ENCODE measurements around the gene CHCHD3. TPM values are rescaled to one million over a fixed set of nuclear protein-coding genes. Genes with fewer than 3 reads are reported as not detected.
A peak's percentile ranks its signal among the peaks of the same experiment; 100 is the strongest.

The CHCHD3 gene
- total and polyA plus RNA-seq, 9 of the 15 experiments (the other 6 are each of a cell fraction or from before 2014, with no cell fraction given): 66.2 to 279 (median 204) TPM

- TF ChIP-seq HNRNPL (IDR thresholded peaks at IDR 0.05; ENCODE audit: low read depth, low read length) (no peak), ZBTB9 (CRISPR knock-in tag; IDR thresholded peaks at IDR 0.05) (no peak), ZNF584 (CRISPR knock-in tag; IDR thresholded peaks at IDR 0.05; ENCODE audit: low read depth) (0 out of 2 replicates have a peak, but pooled peaks have one; percentile 20), DPF2 (IDR thresholded peaks at IDR 0.05) (peak; percentile 44; the same call in 1 of the 2 replicates), NR2C2 (CRISPR knock-in tag; IDR thresholded peaks at IDR 0.05) (no peak), NR2C2 (tag; IDR thresholded peaks at IDR 0.05) (peak; percentile 36; the same call in 1 of the 2 replicates), MAFF (IDR thresholded peaks at IDR 0.05; ENCODE audit: low read length) (no peak), FOXJ2 (tag; IDR thresholded peaks at IDR 0.05) (no peak), BRD4 (IDR thresholded peaks at IDR 0.05) (no peak), ARID3A (IDR thresholded peaks at IDR 0.05; ENCODE audit: borderline replicate concordance, low read depth, low read length) (0 out of 2 replicates have a peak, but pooled peaks have one; percentile 37), CCAR2 (IDR thresholded peaks at IDR 0.05; ENCODE audit: low read depth, low read length) (no peak), RBBP5 (IDR thresholded peaks at IDR 0.05; ENCODE audit: borderline replicate concordance, insufficient read depth, low read length, poor library complexity, severe bottlenecking) (no peak), STAG1 (CRISPR knock-in tag; IDR thresholded peaks at IDR 0.05; ENCODE audit: borderline replicate concordance) (no peak), CTCF (IDR thresholded peaks at IDR 0.05 in 2 of 3, conservative IDR thresholded peaks at IDR 0.05 in 1 of 3; ENCODE audit: insufficient read depth in 2 of 3, low read depth in 1 of 3, low read length in 3 of 3) (no peak), FOXJ3 (CRISPR knock-in tag; IDR thresholded peaks at IDR 0.05) (no peak), IRF1 (CRISPR knock-in tag; IDR thresholded peaks at IDR 0.05; ENCODE audit: borderline replicate concordance) (no peak), KAT7 (CRISPR knock-in tag; IDR thresholded peaks at IDR 0.05; ENCODE audit: borderline replicate concordance) (no peak), ZMIZ1 (IDR thresholded peaks at IDR 0.05; ENCODE audit: low read depth in 2 of 2, low read length in 2 of 2) (0 out of 4 replicates have a peak, but pooled peaks of 1 of the 2 experiments have one; percentile 29)
Observed at GRCh38 chr7:133121175-133121844, 39.4 kb upstream of the CHCHD3 start (continued).

Data from K562 (cell line).